GM12878 (cell line): ENCODE data around the gene ASGR2. TPM values are rescaled to one million over a fixed set of nuclear protein-coding genes. Genes with fewer than 3 reads are reported as not detected.
"Not testable (repeated sequence)": the region's sequence is repeated elsewhere in the genome, so short reads cannot be mapped to it uniquely, and the experiment has no call there.

Experiments used
- ATAC-seq: fragments of 200-7000 bp; cut with Tn5 transposase; 3 replicates; pipeline ENCODE4 v1.9.1; 2020; ENCODE audit warnings: mild to moderate bottlenecking, moderate library complexity
- BruUV-seq: library from RNA; stranded (reverse); fragments of 400-500 nt; replicated peaks from 2 replicates; lab custom pipeline; 2021; lab: Mats Ljungman, UMichigan
- CTCF ChIA-PET: fragments of 300-600 bp; sonication (Branson Sonifier 250); formaldehyde crosslinking; extraction: SDS; loops from one replicate; lab custom pipeline; 2021; ENCODE audit warnings: inconsistent platforms; lab: Yijun Ruan, JAX
- POLR2A ChIA-PET: fragments of 350-600 bp; formaldehyde crosslinking; extraction: SDS; loops from one replicate; lab custom pipeline; 2021; ENCODE audit warnings: inconsistent platforms; lab: Charles Lee
- RAD21 ChIA-PET: fragments of 300-600 bp; sonication (Branson Sonifier 250); formaldehyde crosslinking; loops from one replicate; lab custom pipeline; 2023; ENCODE audit warnings: antibody characterized with exemption; ENCODE audit not compliant: unreplicated experiment; lab: Charles Lee
- SMC1A ChIA-PET: fragments of 300-600 bp; sonication (Branson Sonifier 250); formaldehyde crosslinking; loops from one replicate; lab custom pipeline; 2023; ENCODE audit not compliant: unreplicated experiment, uncharacterized antibody; lab: Charles Lee
- DNase-seq: peaks from one replicate; pipeline ENCODE4 v3.0.0-alpha.2; 2011; ENCODE audit warnings: low read depth, low spot score
- FAIRE-seq: peaks from 3 replicates; lab custom pipeline; 2011; peaks lifted over from hg19 to GRCh38; lab: Jason Lieb, UNC
- H2AFZ ChIP-seq: 2 replicates; pipeline ENCODE4 v1.6.0; 2011; ENCODE audit warnings: low read depth, low read length, control low read depth; ENCODE audit not compliant: control insufficient read depth
- H3K27ac ChIP-seq: 2 replicates; pipeline ENCODE4 v1.5.1; 2011; ENCODE audit warnings: control low read depth; ENCODE audit not compliant: control insufficient read depth, insufficient read depth
- H3K27me3 ChIP-seq, 2 experiments: replicated peaks in 1 of 2; 2 replicates each; pipeline versions ENCODE4 v1.6.0 to v1.6.1; 2011; ENCODE audit warnings: low read length in 1 of 2; ENCODE audit not compliant: control insufficient read depth in 2 of 2, insufficient read depth in 2 of 2
- H3K36me3 ChIP-seq, 2 experiments: 2 replicates each; pipeline ENCODE4 v1.5.1; 2011; ENCODE audit warnings: low read length in 1 of 2; ENCODE audit not compliant: control insufficient read depth in 2 of 2, insufficient read depth in 2 of 2
- H3K4me1 ChIP-seq: 2 replicates; pipeline ENCODE4 v1.6.1; 2011; ENCODE audit warnings: mild to moderate bottlenecking, low read length, moderate library complexity, mixed read lengths; ENCODE audit not compliant: control insufficient read depth, insufficient read depth
- H3K4me2 ChIP-seq: 2 replicates; pipeline ENCODE4 v1.6.0; 2011; ENCODE audit warnings: control low read depth; ENCODE audit not compliant: control insufficient read depth, insufficient read depth
- H3K4me3 ChIP-seq: fragments of 200-600 bp; sonication (generic); 2 replicates; pipeline ENCODE4 v1.5.1; 2016
- H3K79me2 ChIP-seq: 2 replicates; pipeline ENCODE4 v1.6.0; 2011; ENCODE audit warnings: low read length; ENCODE audit not compliant: control insufficient read depth, insufficient read depth
- H3K9ac ChIP-seq: 2 replicates; pipeline ENCODE4 v1.8.0; 2011; ENCODE audit warnings: low read length, control low read depth, mixed read lengths; ENCODE audit not compliant: control insufficient read depth, insufficient read depth
- H3K9me3 ChIP-seq: replicated peaks from 3 replicates; pipeline ENCODE4 v1.5.1; 2011; ENCODE audit warnings: mild to moderate bottlenecking, low read length; ENCODE audit not compliant: control insufficient read depth, insufficient read depth
- H4K20me1 ChIP-seq: 2 replicates; pipeline ENCODE4 v1.6.0; 2011; ENCODE audit not compliant: control insufficient read depth, insufficient read depth
- CEBPZ ChIP-seq: fragments of 150-350 bp; IDR thresholded peaks from 2 replicates; pipeline ENCODE4 v1.6.1; 2016; ENCODE audit warnings: low read depth, low read length
- JUND ChIP-seq: IDR thresholded peaks from 2 replicates; pipeline ENCODE4 v1.6.1; 2012; ENCODE audit warnings: low read depth, mild to moderate bottlenecking, low read length, improper control_type of control experiment, moderate library complexity
- MXI1 ChIP-seq: fragments of 150-350 bp; IDR thresholded peaks from 2 replicates; pipeline ENCODE4 v1.6.1; 2011; ENCODE audit warnings: low read depth, mild to moderate bottlenecking, inconsistent platforms, low read length, improper control_type of control experiment
- WGBS: methylation state at CpG from one replicate; pipeline ENCODE4 v1.1.6; 2016; ENCODE audit warnings: low lambda C conversion rate; ENCODE audit not compliant: insufficient replicate concordance, insufficient coverage; ENCODE audit errors: missing lambda C conversion rate; 5-methylcytosine and 5-hydroxymethylcytosine counted together
- in situ Hi-C: fragments of 300-500 bp; cut with MboI; formaldehyde crosslinking; loops from 9 replicates; pipeline ENCODE4 v1.14.3; 2018; ENCODE audit warnings: mixed read lengths
- intact Hi-C: fragments of 100-400 bp; cut with micrococcal nuclease; formaldehyde crosslinking; loops from one replicate; pipeline ENCODE4 v1.14.2; 2022; ENCODE audit not compliant: unreplicated experiment
- polyA plus RNA-seq, 11 experiments: library from polyadenylated mRNA; depleted of rRNA in 4 of 11; unstranded in 6 of 11; stranded (reverse) in 5 of 11; fragments of >200 nt; fragmentation: Nextera tagmentation in 4 of 11; fragmentation: Illumina TruSeq in 1 of 11; extraction: Ambion mirVana in 4 of 11; extraction: Trizol in 1 of 11; gene quantifications; 1 replicate in 1 of 11; 2 replicates in 10 of 11; pipeline versions ENCODE4 v1.2.1 to v1.2.3, GENCODE V29; 2011 to 2016; ENCODE audit warnings: inconsistent platforms in 2 of 11, missing spikeins in 2 of 11, low read depth in 1 of 11
- total RNA-seq, 4 experiments: library from RNA; depleted of rRNA in 3 of 4; stranded (reverse); fragments of >200 nt in 3 of 4; fragmentation: Illumina TruSeq in 1 of 4; extraction: Trizol in 1 of 4; gene quantifications; 2 replicates each; pipeline versions ENCODE4 v1.2.1 to v1.2.3, GENCODE V29; 2013 to 2021
- TF ChIP-seq, protein P1 (sequence below): IDR thresholded peaks from 2 replicates; pipeline ENCODE4 v1.6.1; 2012; ENCODE audit warnings: low read depth, low read length, improper control_type of control experiment

ASGR2 gene
- total and polyA plus RNA-seq, 10 of the 15 experiments (the other 5 are each of a cell fraction or from before 2014, with no cell fraction given): not detected

GRCh38 chr17:7114241-7114874, at the start of gene ASGR2 (continued):
- TF ChIP-seq, protein P1, sequence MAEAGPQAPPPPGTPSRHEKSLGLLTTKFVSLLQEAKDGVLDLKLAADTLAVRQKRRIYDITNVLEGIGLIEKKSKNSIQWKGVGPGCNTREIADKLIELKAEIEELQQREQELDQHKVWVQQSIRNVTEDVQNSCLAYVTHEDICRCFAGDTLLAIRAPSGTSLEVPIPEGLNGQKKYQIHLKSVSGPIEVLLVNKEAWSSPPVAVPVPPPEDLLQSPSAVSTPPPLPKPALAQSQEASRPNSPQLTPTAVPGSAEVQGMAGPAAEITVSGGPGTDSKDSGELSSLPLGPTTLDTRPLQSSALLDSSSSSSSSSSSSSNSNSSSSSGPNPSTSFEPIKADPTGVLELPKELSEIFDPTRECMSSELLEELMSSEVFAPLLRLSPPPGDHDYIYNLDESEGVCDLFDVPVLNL: no peak
- TF ChIP-seq CEBPZ (no peak), MXI1 (no peak), JUND (no peak)

DNA sequence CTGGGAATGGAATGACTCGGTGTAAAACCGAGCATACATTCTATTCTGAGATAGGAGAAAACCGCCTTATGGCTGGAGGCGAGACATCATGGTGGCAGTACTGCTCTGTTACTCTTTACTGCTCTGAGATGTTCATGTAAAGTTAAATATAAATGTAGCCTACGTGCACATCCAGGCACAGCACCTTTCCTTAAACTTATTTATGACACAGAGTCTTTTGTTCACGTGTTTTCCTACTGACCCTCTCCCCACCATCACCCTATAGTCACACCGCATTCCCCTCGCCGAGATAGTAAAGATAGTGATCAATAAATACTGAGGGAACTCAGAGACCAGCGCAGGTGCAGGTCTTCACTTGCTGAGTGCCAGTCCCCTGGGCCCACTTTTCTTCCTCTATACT, 44.9 kb upstream of the ASGR2 start:
- CTCF ChIA-PET, DNase-seq, POLR2A ChIA-PET: not testable (repeated sequence)

GRCh38 chr17:7158424-7158823, 43.8 kb upstream of the ASGR2 start:
- H3K4me2 ChIP-seq, H3K27me3 ChIP-seq, ATAC-seq, FAIRE-seq, SMC1A ChIA-PET, H3K79me2 ChIP-seq, H4K20me1 ChIP-seq, RAD21 ChIA-PET, BruUV-seq, H3K36me3 ChIP-seq, intact Hi-C loops, POLR2A ChIA-PET, H3K4me3 ChIP-seq, H3K9ac ChIP-seq, H3K4me1 ChIP-seq, H3K27ac ChIP-seq, H3K9me3 ChIP-seq, in situ Hi-C loops, H2AFZ ChIP-seq, DNase-seq, CTCF ChIA-PET: not testable (repeated sequence)
- WGBS: 66% methylated on average over 10 of the region's 10 CpGs

More for the DNA sequence above, 44.9 kb upstream of the ASGR2 start:
- H3K27me3 ChIP-seq, H3K36me3 ChIP-seq, H3K4me2 ChIP-seq, in situ Hi-C loops, H3K9me3 ChIP-seq, H2AFZ ChIP-seq, intact Hi-C loops, H3K79me2 ChIP-seq, H4K20me1 ChIP-seq, BruUV-seq, FAIRE-seq, H3K4me1 ChIP-seq, H3K9ac ChIP-seq, RAD21 ChIA-PET, ATAC-seq, H3K4me3 ChIP-seq, H3K27ac ChIP-seq: not testable (repeated sequence)
- SMC1A ChIA-PET: interaction anchor here (0.6 kb wide), 1 partner anchor 1413 kb away, joined by 4 read pairs; no protein-coding TSS in a partner anchor
- 27% methylated on average over 10 of the region's 10 CpGs for WGBS
